NCI-H2196 treated with DMSO at 0.1 percent for 48 hours (cell line): Measurements from ENCODE around the gene CCDC160.
"Not testable (repeated sequence)": the region's sequence is repeated elsewhere in the genome, so short reads cannot be mapped to it uniquely, and the experiment has no call there.

ENCODE experiments used
- DNase-seq: peaks from one replicate; lab custom pipeline; 2025; ENCODE audit not compliant: unreplicated experiment; lab: John Stamatoyannopoulos, UW

CCDC160 gene

DNA sequence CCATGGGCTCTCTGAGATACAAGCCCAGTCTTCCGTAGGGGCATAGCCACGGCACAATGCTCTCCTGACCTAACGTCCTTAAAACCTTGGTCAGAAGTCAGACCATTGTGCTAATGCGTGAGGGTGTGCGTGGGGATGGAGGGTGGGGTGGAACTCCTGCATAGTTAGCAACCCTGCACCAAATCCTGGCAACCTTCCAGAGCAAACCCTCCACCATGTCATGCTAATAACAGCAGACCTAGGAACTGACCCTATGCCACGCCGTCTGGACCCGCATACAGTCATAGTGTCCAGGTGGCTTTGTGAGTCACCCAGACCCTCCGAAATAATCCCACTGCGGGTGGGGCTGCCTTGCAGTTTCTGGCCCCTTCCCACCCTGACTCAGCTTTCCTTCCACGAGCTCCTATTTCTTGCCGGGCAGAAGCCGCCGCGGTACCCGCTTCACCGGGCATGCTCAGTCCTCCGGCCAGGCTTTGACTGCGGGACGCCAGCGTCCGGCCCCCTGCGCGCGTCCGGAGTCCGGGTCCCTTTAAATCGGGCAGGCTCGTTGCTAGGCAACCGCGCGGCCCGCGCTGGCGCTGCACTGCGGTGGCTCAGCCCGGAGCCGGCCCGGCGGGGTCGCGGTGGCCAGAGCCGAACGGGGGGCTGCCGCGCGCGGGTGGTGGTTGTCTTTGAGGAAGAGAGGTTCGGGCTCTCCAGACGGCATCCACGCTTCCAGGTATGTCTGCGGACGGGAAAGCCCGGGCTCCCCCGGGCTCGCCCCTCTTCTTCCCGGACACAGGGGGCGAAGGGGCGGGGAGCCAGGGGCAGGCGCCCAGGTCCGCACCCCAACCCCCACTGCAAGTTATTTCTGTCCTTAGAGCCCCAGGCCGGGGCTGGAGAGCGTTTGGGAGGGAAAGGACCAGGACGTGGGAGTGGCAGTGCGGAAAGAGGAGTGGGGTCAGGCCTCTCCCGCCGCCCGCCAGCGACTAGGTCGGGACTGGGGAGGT, at the start of gene CCDC160:
Gene CCDC160, plus strand, starts transcription at position 557 of the 989 bp plus-strand sequence. CDS start 7,619 bp downstream, outside the sequence.
- DNase-seq, result no peak

DNA sequence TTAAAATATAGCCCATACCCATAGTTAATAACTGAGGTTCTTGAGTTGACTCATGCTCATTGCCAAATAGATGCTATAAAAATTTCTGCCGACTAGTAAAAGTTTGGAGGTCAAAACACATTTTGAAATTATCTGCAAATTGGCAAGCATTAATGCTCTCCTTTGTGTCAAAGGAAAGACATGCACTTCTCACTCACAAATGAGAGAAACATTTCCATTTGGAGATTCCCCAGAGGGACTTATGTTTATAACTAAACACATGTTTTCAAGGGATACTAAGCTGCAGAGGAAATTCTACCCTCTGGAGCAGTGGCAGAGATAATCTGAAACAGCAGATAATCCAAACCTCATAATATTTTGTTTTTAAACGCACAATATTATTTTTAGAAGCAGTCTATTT, 45.7 kb upstream of the CCDC160 start:
- DNase-seq, result no peak

GRCh38 chrX:134194915-134195314, 42.1 kb upstream of the CCDC160 start:
- no peak for DNase-seq

GRCh38 chrX:134202561-134202960, 34.4 kb upstream of the CCDC160 start:
- no peak for DNase-seq

- no peak for DNase-seq
Observed at GRCh38 chrX:134206221-134206620, 30.8 kb upstream of the CCDC160 start.

GRCh38 chrX:134210465-134210864, 26.5 kb upstream of the CCDC160 start:
- DNase-seq, result no peak

DNA sequence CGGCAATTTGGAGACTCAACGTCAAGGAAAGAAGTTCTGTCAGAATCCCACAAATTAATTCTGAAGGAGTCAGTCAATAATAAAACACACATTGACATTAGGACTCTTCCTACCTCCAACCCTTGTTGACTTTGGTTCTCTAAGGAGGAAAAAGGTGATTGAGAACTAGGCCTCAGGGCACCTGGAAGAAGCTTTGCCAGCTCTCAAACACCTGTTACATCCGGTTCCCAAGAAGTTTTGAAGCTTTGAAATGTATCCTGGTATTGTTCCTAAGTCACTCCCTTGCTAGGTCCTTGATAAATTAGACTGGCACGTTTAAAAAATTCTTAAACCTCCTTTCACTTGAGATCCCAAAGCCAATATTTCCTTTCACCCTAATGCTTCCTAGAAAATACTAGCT, 1.7 kb upstream of the CCDC160 start:
- no peak for DNase-seq

GRCh38 chrX:134238144-134238543, 1.2 kb downstream of the CCDC160 start:
- DNase-seq, result not testable (repeated sequence)

GRCh38 chrX:134239016-134239415, 2.0 kb downstream of the CCDC160 start:
- DNase-seq, result no peak

- DNase-seq, result no peak
Observed at GRCh38 chrX:134240209-134240608, 3.2 kb downstream of the CCDC160 start.

- DNase-seq, result no peak
Observed at GRCh38 chrX:134241960-134242619, 5.1 kb downstream of the CCDC160 start.

GRCh38 chrX:134244043-134244442, 7.1 kb downstream of the CCDC160 start:
- DNase-seq, result no peak

DNA sequence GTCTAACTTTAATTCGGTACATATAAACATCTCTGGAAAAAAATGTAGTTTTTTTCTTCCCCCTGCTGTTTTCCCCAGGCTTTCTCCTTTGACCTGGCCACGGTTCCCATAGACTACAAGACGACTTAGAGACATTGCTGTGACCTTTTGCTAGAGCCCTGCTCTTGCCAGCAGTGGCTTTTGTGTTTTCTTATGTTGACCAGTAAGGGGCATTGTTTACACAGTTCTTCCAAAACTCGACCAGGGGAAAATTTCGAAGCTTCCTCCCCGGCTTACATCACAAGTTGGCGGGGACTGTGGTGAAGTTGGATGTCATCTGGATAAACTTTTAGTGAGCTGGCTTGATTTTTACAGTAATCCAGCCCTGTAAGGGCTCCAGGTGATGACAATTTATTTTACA, 9.3 kb downstream of the CCDC160 start:
- DNase-seq, result no peak

GRCh38 chrX:134247492-134247891, 10.5 kb downstream of the CCDC160 start:
- DNase-seq, result no peak

- no peak for DNase-seq
Observed at GRCh38 chrX:134249241-134249640, 12.3 kb downstream of the CCDC160 start.

- no peak for DNase-seq
Observed at GRCh38 chrX:134251241-134251640, 14.3 kb downstream of the CCDC160 start.

- no peak for DNase-seq
Observed at GRCh38 chrX:134254511-134254910, 17.5 kb downstream of the CCDC160 start.

- DNase-seq, result no peak
Observed at GRCh38 chrX:134255555-134255954, 18.6 kb downstream of the CCDC160 start.

GRCh38 chrX:134256684-134257083, 19.7 kb downstream of the CCDC160 start:
- DNase-seq, result no peak

GRCh38 chrX:134258202-134258601, 21.2 kb downstream of the CCDC160 start:
- no peak for DNase-seq

- DNase-seq, result not testable (repeated sequence)
Observed at GRCh38 chrX:134285934-134286333, 49.0 kb downstream of the CCDC160 start.

GRCh38 chrX:134287346-134287745, 50.4 kb downstream of the CCDC160 start:
- DNase-seq, result no peak
